ENCODE measurements around the gene PRAMEF15.
"Not testable (repeated sequence)": the region's sequence is repeated elsewhere in the genome, so short reads cannot be mapped to it uniquely, and the experiment has no call there.

Gene PRAMEF15

GRCh38 chr1:13315281-13315680, at the start of gene PRAMEF15:
PRAMEF15 (plus strand) TSS chr1:13315581; CDS start chr1:13318408, 2,827 bp downstream.
- not testable (repeated sequence) for DNase-seq (ENCODE audit: low read depth in 2 of 2)

DNA sequence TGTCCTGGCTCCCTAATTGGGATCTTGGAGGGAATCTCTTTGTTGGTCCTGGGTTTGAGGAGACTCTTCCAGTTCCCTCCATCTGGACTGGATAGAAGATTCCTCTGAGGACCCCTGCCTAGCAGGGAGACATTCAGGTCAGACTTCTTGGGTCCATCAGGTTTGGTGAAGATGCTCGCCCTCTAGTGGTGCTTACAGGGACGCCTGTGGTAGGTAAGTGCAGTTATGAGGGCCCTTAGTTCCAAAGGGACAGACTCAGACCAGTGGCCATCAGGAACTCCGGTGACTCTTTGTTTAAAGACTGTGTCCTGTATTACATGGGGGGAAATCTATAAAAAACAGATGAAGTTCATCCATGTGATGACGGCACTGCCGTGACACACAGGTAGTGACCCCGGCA, 38.4 kb upstream of the PRAMEF15 start:
- not testable (repeated sequence) for DNase-seq (ENCODE audit: low read depth in 2 of 2)

DNA sequence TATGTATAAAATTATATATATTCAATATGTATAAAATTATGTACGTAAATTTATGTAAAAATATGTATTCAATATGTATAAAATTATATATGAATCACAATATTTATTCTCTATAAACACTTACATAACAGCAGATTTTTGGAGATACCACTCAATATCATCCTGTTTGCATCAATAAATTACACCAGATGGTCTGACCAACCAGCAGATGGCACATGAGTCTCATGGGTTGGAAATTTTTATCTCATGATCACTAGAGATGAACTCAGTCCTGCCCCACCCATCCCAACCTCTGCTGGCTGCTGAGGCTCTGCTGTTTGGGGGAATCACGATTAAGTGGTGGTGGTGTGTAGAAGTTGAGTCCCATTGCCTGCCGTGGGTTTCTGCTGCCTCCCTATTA, 35.8 kb upstream of the PRAMEF15 start:
- not testable (repeated sequence) for DNase-seq (ENCODE audit: low read depth in 2 of 2)

- DNase-seq (ENCODE audit: low read depth in 2 of 2), result not testable (repeated sequence)
Measured at GRCh38 chr1:13285037-13285436, 30.3 kb upstream of the PRAMEF15 start, which contains the start of gene PRAMEF8. PRAMEF8 (minus strand) TSS chr1:13285137; CDS start chr1:13284091, 1,046 bp downstream.

DNA sequence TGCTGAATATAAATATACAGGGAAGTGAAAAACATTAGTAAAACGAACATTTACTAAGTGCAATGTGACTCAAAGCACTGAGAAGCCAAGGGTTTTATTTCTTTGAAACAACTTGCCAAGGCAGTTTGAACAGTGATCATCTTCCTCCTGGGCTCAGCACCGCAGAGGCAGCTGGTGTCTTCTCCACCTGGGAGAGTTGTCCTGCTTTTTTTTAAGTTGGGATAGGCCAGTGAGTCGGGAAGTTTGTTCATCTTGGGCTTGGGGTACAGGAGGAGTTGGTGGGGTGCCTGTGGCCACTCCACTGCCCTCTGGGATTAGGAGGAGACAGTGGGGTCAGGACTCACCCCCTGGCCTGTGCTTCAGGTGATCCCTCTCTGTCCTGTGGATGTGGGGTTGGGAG, 26.4 kb upstream of the PRAMEF15 start:
- DNase-seq (ENCODE audit: low read depth in 2 of 2), result not testable (repeated sequence)

DNA sequence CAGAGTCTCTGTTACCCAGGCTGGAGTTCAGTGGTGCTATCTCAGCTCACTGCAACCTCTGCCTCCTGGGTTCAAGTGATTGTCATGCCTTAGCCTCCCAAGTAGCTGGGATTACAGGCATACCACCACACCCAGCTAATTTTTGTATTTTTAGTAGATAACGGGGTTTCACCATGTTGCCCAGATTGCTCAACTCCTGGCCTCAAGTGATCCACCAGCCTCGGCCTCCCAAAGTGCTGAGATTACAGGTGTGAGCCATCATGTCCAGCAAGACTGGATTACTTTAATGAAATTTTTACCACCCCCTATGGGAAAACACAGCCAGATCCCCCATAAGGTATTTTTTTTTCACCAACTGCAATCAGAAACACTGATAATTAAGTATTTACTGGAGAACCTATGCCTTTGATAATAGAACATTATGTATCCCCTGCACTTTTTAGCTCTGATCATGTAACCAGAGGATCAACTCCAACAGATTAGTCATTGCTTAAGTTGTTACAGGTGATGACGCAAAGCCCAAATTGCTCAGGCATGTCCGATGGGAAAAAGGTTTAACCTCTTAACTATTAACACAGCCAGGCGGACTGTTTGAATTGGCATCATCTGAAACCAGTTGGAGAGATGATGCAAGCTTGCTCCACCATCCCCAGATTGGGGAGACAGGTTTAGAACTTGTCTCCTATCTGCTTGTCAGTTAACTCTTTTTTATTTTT, 18.0 kb upstream of the PRAMEF15 start:
- DNase-seq (ENCODE audit: low read depth in 2 of 2), result not testable (repeated sequence)

DNA sequence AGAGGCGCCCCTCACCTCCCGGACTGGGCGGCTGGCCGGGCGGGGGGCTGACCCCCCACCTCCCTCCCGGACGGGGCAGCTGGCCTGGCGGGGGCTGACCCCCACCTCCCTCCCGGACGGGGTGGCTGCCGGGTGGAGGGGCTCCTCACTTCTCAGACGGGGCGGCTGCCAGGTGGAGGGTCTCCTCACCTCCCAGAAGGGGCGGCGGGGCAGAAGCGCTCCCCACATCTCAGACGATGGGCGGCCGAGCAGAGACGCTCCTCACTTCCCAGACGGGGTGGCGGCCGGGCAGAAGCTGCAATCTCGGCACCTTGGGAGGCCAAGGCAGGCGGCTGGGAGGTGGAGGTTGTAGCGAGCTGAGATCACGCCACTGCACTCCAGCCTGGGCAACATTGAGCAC, 16.7 kb upstream of the PRAMEF15 start:
- DNase-seq (ENCODE audit: low read depth in 2 of 2), result not testable (repeated sequence)

DNA sequence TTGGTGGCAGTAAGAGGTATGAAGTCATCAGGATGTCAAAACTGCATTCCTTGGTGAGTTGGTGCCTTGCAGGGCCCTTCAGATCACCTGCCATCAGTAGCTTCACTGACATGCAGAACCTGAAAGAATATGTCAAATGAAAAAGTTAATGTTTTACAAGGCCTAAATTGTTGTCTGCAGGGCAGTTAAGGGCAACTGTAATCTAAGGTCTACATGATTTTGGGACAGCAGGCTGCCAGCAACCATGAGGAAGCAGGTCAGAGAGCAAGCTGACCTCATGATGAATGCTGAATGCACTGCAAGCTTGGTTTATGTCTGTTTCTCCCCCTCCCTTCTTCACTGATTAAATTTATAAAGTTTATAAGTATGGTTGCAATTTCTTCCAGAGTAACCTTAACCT, 13.2 kb upstream of the PRAMEF15 start:
- not testable (repeated sequence) for DNase-seq (ENCODE audit: low read depth in 2 of 2)

GRCh38 chr1:13303239-13303638, 12.1 kb upstream of the PRAMEF15 start, which contains the start of gene PRAMEF33:
PRAMEF33 (plus strand) TSS chr1:13303539; CDS start chr1:13305955, 2,416 bp downstream.
- DNase-seq (ENCODE audit: low read depth in 2 of 2), result not testable (repeated sequence)

- not testable (repeated sequence) for DNase-seq (ENCODE audit: low read depth in 2 of 2)
Measured at GRCh38 chr1:13342496-13342895, 27.1 kb downstream of the PRAMEF15 start.

GRCh38 chr1:13347034-13347433, 31.7 kb downstream of the PRAMEF15 start, which contains the start of gene PRAMEF14:
PRAMEF14 (minus strand) TSS chr1:13347134; CDS start chr1:13345314, 1,820 bp downstream.
- not testable (repeated sequence) for DNase-seq (ENCODE audit: low read depth in 2 of 2)

GRCh38 chr1:13353476-13353875, 38.1 kb downstream of the PRAMEF15 start:
- DNase-seq (ENCODE audit: low read depth in 2 of 2), result not testable (repeated sequence)

DNA sequence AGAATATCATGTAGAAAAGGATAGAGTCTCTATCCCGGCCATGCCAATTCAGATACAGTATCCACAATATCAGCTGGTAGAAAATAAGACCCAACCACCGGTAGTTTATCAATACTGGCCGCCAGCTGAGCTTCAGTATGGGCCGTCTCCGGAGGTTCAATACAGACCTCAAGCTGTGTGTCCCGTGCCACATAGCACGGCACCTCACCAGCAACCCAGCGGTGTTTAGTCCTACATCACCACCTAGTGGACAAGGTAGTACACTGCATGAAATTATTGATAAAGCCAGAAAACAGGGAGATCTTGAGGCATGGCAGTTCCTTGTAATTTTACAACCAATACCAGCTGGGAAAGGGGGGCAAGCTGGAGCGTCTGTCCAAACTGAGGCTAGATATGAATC, 39.1 kb downstream of the PRAMEF15 start:
- not testable (repeated sequence) for DNase-seq (ENCODE audit: low read depth in 2 of 2)

GRCh38 chr1:13356774-13357173, 41.4 kb downstream of the PRAMEF15 start:
- peak; percentile 8 to 25 for DNase-seq (ENCODE audit: low read depth in 2 of 2)

GRCh38 chr1:13362364-13362763, 47.0 kb downstream of the PRAMEF15 start:
- DNase-seq (ENCODE audit: low read depth in 2 of 2), result not testable (repeated sequence)

GRCh38 chr1:13364928-13365327, 49.5 kb downstream of the PRAMEF15 start:
- not testable (repeated sequence) for DNase-seq (ENCODE audit: low read depth in 2 of 2)

DNA sequence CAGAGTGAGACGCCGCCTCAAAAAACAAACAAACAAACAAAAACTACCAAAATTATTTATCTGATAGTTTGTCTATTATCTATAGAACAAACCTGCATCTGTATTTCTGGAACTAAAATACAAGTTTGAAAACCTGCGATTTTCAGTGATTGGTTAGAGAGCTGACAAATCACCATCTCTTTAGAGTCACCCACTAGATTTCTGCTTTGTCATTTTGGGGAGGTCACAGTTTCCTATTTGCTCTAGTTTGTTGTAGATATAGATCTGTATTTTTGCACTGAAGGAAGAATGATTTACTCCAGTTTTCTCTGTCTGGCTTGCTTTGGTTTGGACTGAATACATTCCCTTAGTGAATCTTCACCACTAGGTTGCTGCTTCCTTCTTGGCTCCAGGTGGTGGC, 51.2 kb downstream of the PRAMEF15 start:
- DNase-seq (ENCODE audit: low read depth in 2 of 2), result not testable (repeated sequence)

DNA sequence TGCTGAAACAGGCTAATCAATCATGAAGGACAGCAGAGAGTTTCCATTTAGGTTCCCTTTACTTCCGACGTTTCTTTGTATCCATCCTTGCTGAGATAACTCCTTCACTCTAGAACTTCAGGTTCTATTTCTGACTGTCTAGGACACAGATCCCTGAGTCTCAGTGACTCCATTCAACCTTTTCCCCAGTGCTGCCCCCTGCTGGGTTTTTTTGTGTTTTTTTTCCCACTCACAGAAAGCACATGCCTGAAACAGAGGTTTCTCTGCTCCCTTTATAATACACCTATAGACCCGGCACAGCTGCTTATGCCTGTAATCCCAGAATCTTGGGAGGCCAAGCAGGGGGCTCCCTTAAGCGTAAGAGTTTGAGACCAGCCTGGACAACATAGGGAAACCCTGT, 53.2 kb downstream of the PRAMEF15 start:
- peak in 1 of 2 donors; percentile 9 for DNase-seq (ENCODE audit: low read depth in 2 of 2)

Measured in activated CD4-positive, alpha-beta T cell treated with anti-CD3 and anti-CD28 coated beads for 24 hours (primary cell).